ENCODE results near the gene COL4A2.
"Not testable (repeated sequence)": the region's sequence is repeated elsewhere in the genome, so short reads cannot be mapped to it uniquely, and the experiment has no call there.

Gene COL4A2

GRCh38 chr13:110394371-110394841 is 87.3 kb downstream of the COL4A2 start:
- no peak for DNase-seq (ENCODE audit: low spot score)
- H3K27ac ChIP-seq: peak overlapping the region; percentile 20; the same call in 1 of the 2 replicates
- no peak for TF ChIP-seq CTCF (conservative IDR thresholded peaks at IDR 0.05; ENCODE audit: low read depth)
- ChIA-PET CTCF (no interaction called here), POLR2A (ENCODE audit: low non-redundant PET) (no interaction called here)

- DNase-seq (ENCODE audit: low spot score); CTCF ChIA-PET; POLR2A ChIA-PET (ENCODE audit: low non-redundant PET): not testable (repeated sequence)
- H3K27ac ChIP-seq: peak overlapping the region; percentile 78
Measured at GRCh38 chr13:110395616-110396015, 88.5 kb downstream of the COL4A2 start.

GRCh38 chr13:110396476-110396875 is 89.4 kb downstream of the COL4A2 start:
- TF ChIP-seq CTCF (conservative IDR thresholded peaks at IDR 0.05; ENCODE audit: low read depth): no peak
- H3K27ac ChIP-seq: peak overlapping the region; percentile 78
- ChIA-PET CTCF (no interaction called here), POLR2A (ENCODE audit: low non-redundant PET) (no interaction called here)
- DNase-seq (ENCODE audit: low spot score): no peak

- H3K27ac ChIP-seq: peak overlapping the region; percentile 78
- POLR2A ChIA-PET (ENCODE audit: low non-redundant PET): no interaction called here
- peak; percentile 84 for DNase-seq (ENCODE audit: low spot score)
- CTCF ChIA-PET: no interaction called here
- no peak for TF ChIP-seq CTCF (conservative IDR thresholded peaks at IDR 0.05; ENCODE audit: low read depth)
Measured at GRCh38 chr13:110396913-110397381, 89.9 kb downstream of the COL4A2 start.

- POLR2A ChIA-PET (ENCODE audit: low non-redundant PET): no interaction called here
- no peak for DNase-seq (ENCODE audit: low spot score)
- CTCF ChIA-PET: no interaction called here
- peak overlapping the region; percentile 78 for H3K27ac ChIP-seq
- TF ChIP-seq CTCF (conservative IDR thresholded peaks at IDR 0.05; ENCODE audit: low read depth): no peak
Measured at GRCh38 chr13:110397436-110398115, 90.5 kb downstream of the COL4A2 start.

GRCh38 chr13:110398564-110399507 is 91.8 kb downstream of the COL4A2 start:
- ChIA-PET POLR2A (ENCODE audit: low non-redundant PET) (no interaction called here), CTCF (interaction anchor here (0.6 to 0.7 kb wide), 3 partner anchors 13 to 25 kb away, joined by 3 to 6 read pairs (median 5); no protein-coding TSS in a partner anchor)
- no peak overlapping the region for H3K27ac ChIP-seq
- no peak for TF ChIP-seq CTCF (conservative IDR thresholded peaks at IDR 0.05; ENCODE audit: low read depth)
- no peak for DNase-seq (ENCODE audit: low spot score)

Measured in RWPE1 (cell line).